Measurements from ENCODE around the gene GPN3. TPM values are rescaled to one million over a fixed set of nuclear protein-coding genes. Genes with fewer than 3 reads are reported as not detected.
"Not testable (repeated sequence)": the region's sequence is repeated elsewhere in the genome, so short reads cannot be mapped to it uniquely, and the experiment has no call there.

Gene GPN3
- total RNA-seq, 1 donor from 2014 or later: 18.1 TPM

DNA sequence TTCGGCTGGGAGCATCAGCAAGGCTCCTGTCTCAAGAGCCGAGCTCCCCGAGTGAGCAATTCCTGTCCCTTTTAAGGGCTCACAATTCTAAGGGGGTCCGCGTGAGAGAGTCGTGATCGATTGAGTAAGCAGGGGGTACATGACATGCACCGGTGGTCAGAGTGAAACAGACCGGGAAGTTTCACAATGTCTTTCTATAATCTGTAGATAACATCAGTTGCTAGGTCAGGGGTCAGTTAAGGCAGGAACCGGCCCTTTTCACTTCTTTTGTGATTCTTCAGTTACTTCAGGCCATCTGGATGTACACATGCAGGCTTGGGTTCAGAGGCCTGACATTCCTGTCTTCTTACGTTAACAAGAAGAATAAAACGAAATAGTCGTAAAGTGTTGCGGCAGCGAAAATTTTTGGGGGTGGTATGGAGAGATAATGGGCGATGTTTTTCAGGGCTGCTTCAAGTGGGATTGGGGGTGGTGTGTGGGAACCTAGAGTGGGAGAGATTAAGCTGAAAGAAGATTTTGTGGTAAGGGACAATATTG lies 62.9 kb downstream of the GPN3 start:
- H3K27ac Mint-ChIP-seq; H3K4me3 Mint-ChIP-seq; H3K4me1 Mint-ChIP-seq (ENCODE audit: unreplicated experiment); H3K9me3 Mint-ChIP-seq; DNase-seq (ENCODE audit: extremely low spot score, unreplicated experiment): not testable (repeated sequence)
- peaks cover 10% of the 10 kb centered on the region for H3K27me3 Mint-ChIP-seq
- peaks cover 13% of the 10 kb centered on the region for H3K36me3 Mint-ChIP-seq

DNA sequence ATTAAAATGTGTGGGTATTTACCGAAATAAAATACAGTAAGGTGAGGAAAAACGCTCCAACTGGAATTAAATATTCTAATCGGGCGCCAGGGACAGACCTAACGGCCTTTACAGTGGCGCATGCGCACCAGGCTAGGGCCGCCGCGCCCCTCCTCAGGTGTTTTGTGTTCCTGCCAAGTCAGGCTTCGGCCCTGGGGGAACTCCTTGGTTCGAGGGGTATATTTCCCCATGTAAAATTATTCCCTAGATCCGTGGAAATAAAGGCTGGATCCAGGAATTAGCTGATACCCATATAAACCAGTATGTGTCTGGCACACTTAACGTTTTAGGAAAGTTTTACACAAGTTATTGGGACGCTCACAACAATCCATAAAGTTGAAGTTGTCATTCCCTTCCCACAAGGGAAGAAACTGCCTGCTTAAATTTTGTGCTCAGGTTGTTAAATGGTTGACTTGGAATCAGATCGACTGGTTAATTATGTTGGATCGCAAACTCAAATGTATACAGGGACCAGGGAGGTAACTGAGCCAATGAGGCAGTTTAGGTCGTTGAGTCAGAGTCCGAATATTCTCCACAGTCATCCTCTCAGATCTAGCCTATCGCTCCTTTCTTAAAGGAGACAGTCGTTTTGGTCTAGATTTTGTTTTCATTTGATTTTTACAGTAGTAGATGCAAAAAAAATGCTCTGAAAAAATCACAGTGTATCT lies 63.9 kb downstream of the GPN3 start:
- H3K4me1 Mint-ChIP-seq (ENCODE audit: unreplicated experiment): peaks cover 9% of the 10 kb centered on the region

DNA sequence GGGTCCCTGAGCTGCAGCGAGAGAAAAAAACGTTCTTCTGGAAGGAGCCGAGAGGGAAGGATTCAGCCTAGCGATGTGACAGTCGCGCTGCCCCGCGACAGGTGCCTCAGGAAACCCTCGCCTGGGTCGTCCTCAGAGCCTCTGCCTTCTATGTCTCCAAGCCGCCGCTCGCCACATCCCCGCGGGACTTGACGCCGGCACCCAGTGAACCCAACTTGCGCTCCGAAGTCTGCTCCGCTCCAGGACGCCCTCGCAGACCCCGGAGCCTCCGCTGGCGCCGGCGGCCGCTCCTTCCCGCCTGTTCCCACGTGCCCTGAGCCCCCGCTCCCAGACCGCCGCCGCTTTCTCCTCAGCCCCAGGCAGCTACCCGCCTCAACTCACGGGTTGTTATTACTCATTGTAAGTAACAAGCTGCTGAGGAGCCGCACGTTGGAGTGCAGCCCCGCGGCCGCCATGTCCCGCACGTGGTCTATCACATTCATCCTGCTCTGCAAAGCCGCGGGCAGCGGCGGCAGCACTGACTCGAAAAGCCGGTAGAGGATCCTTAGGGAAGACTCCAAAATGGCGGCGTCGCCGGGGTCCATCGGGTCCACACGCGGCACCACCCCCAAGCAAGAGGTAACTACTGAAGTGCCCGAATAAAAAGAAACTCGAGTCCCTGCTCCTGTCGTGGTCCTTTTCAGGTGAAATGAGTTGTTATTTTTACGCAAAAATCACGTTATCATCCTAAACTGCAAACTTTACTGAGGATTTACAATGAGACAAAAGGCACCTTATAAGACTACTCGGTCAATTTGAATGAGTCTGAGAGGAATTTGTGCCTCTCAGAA lies 64.7 kb downstream of the GPN3 start, which contains the start of gene ANAPC7:
Gene ANAPC7 (minus strand): TSS at position 563 of the 830 bp plus-strand sequence. CDS start 81 bp downstream, at position 482.
- peak within 1 kb of the TSS; percentile 100 for H3K27ac Mint-ChIP-seq
- H3K4me3 Mint-ChIP-seq: peak within 1 kb of the TSS; percentile 100
- DNase-seq (ENCODE audit: extremely low spot score, unreplicated experiment): peak; percentile 95
- no peaks in the 10 kb centered on the region for H3K27me3 Mint-ChIP-seq
- TF ChIP-seq, protein P1, sequence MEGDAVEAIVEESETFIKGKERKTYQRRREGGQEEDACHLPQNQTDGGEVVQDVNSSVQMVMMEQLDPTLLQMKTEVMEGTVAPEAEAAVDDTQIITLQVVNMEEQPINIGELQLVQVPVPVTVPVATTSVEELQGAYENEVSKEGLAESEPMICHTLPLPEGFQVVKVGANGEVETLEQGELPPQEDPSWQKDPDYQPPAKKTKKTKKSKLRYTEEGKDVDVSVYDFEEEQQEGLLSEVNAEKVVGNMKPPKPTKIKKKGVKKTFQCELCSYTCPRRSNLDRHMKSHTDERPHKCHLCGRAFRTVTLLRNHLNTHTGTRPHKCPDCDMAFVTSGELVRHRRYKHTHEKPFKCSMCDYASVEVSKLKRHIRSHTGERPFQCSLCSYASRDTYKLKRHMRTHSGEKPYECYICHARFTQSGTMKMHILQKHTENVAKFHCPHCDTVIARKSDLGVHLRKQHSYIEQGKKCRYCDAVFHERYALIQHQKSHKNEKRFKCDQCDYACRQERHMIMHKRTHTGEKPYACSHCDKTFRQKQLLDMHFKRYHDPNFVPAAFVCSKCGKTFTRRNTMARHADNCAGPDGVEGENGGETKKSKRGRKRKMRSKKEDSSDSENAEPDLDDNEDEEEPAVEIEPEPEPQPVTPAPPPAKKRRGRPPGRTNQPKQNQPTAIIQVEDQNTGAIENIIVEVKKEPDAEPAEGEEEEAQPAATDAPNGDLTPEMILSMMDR (conservative IDR thresholded peaks at IDR 0.05): peak; percentile 28
- no peaks in the 10 kb centered on the region for H3K9me3 Mint-ChIP-seq
- peaks cover 9% of the 10 kb centered on the region for H3K4me1 Mint-ChIP-seq (ENCODE audit: unreplicated experiment)
- peaks cover 16% of the 10 kb centered on the region for H3K36me3 Mint-ChIP-seq

More for the DNA sequence above, 63.9 kb downstream of the GPN3 start:
- Mint-ChIP-seq H3K4me3 (peak overlapping the region; percentile 100), H3K36me3 (peaks cover 16% of the 10 kb centered on the region), H3K27me3 (peaks cover under 1% of the 10 kb centered on the region), H3K9me3 (no peaks in the 10 kb centered on the region), H3K27ac (peak overlapping the region; percentile 100)
- peak; percentile 79 for DNase-seq (ENCODE audit: extremely low spot score, unreplicated experiment)
- TF ChIP-seq, protein P1 (conservative IDR thresholded peaks at IDR 0.05): no peak

Other genes with a start within 250 kb of the GPN3 start
- gene ATP2A2, start 187.0 kb downstream of the GPN3 start, total RNA-seq (ENCODE audit: low replicate concordance): 163 and 203 TPM in 2 replicates
- gene ANAPC7, start 64.5 kb downstream of the GPN3 start, total RNA-seq (ENCODE audit: low replicate concordance): 49.6 and 77.8 TPM in 2 replicates
- gene ARPC3, start 17.9 kb downstream of the GPN3 start, total RNA-seq (ENCODE audit: low replicate concordance): 164 and 218 TPM in 2 replicates
- gene FAM216A, start 588 bp upstream of the GPN3 start, total RNA-seq (ENCODE audit: low replicate concordance): 2.5 and 13.2 TPM in 2 replicates
- gene VPS29, start 33.9 kb upstream of the GPN3 start, total RNA-seq (ENCODE audit: low replicate concordance): 72.6 and 84.7 TPM in 2 replicates
- gene RAD9B, start 34.1 kb upstream of the GPN3 start, total RNA-seq (ENCODE audit: low replicate concordance): 0.12 and 0.46 TPM in 2 replicates
- 14.5 and 14.8 TPM in 2 replicates for gene PPTC7, start 115.1 kb upstream of the GPN3 start, total RNA-seq (ENCODE audit: low replicate concordance)
- gene TCTN1, start 145.9 kb upstream of the GPN3 start, total RNA-seq (ENCODE audit: low replicate concordance): 33.4 and 63.9 TPM in 2 replicates
- 0.64 and 3.1 TPM in 2 replicates for gene HVCN1, start 220.9 kb upstream of the GPN3 start, total RNA-seq (ENCODE audit: low replicate concordance)

Measured in type B pancreatic cell (in vitro differentiated cells).